Measurements from ENCODE around the gene RTP5.
A peak's percentile ranks its signal among the peaks of the same experiment; 100 is the strongest.
"Not testable (repeated sequence)": the region's sequence is repeated elsewhere in the genome, so short reads cannot be mapped to it uniquely, and the experiment has no call there.

RTP5 gene

DNA sequence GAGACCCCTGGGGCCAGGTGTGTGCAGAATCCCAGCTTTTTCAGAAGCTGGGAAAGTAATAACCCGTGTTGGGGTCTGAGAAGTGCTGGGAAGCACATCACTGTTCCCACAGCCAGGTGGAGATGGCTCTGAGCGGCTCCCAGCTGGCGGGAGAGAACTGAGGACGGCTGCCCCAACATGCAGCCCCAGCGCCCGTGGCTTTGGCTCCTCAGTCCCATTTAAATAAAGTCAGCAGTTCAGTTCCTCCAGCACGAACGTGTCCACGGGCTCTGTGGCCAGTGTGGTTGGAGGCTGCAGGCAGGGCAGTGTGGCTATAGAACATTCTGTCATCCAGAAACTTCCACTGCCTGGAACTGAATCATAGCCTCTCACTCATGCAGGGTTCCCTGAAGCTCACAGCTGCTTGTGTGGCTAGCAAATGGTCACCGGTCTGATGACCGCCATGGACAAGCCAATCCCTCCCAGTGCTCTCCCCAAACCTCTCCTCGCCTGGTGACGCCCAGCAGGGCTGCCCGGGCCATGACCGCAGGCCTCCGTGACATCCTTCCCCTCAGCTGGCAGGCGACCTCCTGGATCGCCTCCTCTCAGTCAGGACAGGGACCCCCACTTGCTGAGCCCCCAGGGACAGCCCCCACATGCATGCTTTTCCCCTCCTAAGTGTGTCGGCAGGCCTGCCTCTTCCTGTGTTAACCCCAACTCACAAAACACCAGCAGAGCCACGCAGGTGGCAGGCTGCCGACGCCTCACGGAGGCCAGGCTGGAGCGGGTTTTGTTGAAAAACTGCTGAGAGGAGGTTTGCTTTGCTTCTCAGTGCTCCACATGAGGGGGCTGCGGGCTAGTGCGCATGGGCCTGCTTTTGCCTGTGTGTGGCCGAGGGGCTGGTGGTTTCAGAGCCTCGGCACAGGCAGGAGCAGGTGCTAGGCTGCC is 1.3 kb downstream of the RTP5 start:
- no peak for DNase-seq

DNA sequence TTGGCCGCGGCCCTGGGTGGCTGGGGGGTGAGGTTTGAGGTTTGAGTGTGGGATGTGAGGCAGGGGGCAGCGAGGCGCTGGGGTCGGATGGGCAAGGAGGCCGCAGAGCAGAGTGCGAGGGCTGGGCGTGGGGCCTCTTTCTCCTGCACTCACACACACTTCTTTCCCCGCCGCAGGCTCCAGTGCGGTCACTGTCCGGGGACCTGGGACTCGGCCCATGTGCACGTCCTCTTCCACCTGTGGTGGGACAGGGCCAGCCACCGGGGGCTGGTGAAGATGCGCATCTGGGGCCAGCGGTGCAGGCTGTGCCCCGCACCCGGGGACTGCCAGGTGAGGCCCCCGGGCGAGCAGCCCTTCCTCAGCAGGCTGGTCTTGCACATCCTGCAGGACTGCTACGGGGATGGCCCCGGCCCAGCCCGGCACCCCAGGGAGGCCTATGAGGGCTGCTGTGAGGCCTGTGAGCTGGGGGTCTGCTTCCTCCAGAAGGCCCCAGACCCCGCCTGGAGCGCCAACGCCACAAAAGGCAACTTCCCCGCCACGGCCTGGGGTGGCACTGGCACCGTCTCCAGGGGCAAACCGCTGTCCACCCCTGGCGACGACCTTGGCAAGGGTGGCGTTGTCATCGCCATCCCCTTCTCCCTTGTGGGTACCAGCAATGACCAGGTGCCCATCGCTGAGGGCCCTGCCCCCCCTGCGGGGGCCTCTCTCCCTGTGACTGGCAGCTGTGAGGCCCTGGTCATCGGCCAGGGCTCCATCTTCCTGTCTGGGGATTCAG is 2.2 kb downstream of the RTP5 start:
- DNase-seq: no peak

DNA sequence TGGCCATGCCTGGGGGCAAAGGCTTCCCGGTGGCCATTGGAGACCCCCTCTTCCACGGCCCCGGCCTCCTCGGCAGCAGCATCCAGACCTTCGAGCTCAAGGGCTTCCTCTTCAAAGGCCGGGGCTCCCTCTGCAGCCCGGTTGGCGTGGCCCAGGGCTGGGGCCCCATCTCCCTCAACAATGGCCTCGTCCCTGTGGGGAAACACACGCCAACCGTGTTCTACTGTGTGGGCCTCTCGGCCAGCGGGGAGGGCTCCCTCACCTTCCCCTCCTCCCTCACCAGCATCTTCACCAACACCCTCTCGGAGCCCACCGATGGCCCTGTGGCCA is 2.7 kb downstream of the RTP5 start:
- no peak for DNase-seq

DNA sequence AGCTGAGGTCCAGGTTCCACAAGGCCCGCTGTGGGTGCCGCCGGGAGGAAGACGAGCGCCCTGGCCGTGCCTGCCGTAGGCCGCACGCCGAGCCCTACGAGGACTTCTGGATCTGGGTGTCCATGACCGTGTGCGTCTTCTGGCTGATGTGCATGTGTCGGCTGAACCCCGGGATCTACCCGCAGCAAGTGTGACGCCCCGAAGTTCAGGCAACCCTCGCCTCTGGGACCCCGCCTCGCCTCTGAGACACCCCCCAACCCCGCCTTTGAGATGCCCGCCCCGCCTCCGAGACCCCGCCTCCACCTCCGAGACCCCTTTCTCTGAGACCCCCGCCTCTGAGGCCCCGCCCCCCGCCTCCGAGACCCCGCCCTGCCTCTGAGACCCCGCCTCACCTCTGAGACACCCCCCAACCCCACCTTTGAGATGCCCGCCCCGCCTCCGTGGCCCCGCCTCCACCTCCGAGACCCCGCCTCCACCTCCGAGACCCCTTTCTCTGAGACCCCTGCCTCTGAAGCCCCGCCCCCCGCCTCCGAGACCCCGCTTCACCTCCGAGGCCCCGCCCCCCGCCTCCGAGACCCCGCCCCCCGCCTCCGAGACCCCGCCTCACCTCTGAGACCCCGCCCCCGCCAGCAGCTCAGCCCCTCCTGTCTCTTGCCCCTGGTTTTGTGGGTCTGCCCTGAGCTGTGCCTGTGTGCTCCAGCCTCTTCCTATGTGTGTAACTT is 3.7 kb downstream of the RTP5 start:
- DNase-seq: no peak

DNA sequence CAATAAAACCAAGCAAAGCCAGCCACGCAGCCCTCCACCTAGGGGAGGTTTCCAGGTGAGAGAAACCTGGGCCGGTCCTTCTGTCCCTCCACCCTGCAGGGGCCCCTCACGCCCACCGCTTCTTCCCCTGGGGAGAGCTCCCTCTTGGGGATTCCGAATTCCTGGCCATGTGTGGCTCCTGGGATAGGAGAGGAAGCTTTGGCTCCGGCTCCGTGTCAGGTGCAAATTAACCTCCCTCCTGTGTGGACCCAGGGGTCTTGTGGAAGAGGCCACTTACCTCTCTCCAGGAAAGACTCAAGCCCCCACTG is 4.2 kb downstream of the RTP5 start:
- DNase-seq: no peak

DNA sequence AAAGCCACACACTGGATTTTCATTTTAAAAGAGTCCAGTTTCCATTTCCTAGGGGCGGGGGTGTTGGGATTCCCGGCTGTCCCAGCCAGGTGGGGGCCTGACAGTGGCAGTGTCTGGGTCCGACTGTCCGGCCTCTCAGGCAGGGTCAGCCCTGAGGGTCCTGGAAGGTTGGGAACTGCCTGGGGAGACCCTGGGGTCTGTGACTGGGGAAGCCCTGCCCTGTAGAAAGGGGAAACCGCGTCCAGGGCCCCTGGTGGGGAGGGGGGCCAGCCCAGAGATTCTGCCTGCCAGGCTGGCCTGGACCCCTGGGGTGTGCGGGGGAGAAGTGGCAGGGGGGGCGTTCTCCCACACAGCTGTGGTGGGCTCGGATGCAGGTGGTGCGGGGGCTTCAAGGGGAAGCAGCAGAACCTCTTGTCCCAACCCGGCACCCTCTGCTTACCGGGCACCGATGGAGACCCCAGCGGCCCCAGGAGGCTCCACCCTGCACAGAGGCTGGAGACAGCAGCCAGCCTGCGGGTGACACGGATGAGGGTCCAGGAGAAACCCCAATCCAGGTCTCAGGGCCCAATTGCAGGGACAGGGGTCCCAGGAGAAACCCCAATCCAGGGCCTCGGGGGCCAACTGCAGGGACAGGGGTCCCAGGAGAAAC is 4.9 kb downstream of the RTP5 start:
- DNase-seq: no peak

DNA sequence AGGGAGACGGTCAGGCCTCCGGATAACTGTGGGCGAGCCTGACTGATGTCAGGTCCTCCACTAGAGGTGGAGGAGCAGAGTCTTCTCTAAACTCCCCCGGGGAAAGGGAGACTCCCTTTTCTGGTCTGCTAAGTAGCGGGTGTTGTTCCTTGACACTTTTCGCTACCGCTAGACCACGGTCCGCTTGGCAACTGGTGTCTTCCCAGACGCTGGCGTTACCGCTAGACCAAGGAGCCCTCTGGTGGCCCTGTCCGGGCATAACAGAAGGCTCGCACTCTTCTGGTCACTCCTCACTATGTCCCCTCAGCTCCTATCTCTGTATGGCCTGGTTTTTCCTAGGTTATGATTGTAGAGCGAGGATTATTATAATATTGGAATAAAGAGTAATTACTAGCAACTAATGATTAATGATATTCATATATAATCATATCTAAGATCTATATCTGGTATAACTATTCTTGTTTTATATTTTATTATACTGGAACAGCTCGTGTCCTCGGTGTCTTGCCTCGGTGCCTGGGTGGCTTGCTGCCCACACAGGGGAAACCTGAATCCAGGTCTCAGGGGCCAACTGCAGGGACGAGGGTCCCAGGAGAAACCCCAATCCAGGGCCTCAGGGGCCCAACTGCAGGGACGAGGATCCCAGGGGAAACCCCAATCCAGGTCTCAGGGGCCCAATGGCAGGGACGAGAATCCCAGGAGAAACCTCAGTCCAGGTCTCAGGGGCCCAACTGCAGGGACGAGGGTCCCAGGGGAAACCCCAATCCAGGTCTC is 6.4 kb downstream of the RTP5 start:
- DNase-seq: not testable (repeated sequence)

DNA sequence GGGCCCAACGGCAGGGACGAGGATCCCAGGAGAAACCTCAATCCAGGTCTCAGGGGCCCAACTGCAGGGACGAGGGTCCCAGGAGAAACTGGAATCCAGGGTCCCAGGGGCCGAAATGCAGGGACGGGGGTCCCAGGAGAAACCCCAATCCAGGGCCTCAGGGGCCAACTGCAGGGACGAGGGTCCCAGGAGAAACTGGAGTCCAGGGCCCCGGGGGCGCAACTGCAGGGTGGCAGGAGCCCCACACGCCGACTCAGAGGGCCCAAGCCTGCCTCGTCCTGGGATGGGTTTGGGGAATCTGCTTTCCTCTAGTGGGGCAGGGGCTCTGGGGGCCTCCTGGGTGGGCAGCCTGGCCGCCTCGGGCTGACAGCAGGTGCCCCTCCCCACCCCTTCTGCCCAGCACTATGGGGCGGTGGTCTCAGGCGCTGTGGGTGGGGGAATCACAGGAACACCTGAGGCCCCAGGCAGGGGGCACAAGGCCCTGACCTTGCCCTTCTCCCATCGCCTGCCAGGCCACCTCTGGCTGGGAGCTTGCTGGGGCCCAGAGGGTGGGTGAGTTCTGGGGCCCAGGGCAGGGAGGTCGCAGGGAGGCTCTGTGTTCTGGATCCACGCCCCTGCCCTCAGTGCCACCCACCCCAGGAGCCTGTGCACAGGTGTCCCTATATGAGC is 7.1 kb downstream of the RTP5 start:
- no peak for DNase-seq

DNA sequence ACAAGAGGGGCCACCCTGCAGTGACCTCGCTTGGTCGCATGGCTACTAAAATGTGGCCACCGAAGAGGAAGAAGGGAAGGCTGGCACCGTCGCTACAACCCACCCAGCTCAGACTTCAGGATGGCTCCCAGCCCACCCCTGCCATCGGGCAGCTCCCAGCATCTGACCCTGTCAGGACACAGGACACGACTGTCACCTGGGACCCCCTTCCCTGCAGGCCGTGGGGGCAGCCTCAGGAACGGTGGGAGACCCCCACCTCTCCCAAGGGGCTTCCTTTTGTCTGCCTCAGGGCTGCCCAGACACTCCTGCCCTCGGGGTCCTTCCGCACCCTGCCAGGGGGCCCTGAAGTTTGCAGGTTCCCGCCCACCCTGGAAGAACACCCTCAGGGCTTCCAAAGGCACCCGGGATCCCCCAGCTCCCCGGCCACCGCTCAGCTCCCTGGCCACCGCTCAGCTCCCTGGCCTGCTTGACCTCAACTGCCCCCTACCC is 7.7 kb downstream of the RTP5 start:
- DNase-seq: no peak

DNA sequence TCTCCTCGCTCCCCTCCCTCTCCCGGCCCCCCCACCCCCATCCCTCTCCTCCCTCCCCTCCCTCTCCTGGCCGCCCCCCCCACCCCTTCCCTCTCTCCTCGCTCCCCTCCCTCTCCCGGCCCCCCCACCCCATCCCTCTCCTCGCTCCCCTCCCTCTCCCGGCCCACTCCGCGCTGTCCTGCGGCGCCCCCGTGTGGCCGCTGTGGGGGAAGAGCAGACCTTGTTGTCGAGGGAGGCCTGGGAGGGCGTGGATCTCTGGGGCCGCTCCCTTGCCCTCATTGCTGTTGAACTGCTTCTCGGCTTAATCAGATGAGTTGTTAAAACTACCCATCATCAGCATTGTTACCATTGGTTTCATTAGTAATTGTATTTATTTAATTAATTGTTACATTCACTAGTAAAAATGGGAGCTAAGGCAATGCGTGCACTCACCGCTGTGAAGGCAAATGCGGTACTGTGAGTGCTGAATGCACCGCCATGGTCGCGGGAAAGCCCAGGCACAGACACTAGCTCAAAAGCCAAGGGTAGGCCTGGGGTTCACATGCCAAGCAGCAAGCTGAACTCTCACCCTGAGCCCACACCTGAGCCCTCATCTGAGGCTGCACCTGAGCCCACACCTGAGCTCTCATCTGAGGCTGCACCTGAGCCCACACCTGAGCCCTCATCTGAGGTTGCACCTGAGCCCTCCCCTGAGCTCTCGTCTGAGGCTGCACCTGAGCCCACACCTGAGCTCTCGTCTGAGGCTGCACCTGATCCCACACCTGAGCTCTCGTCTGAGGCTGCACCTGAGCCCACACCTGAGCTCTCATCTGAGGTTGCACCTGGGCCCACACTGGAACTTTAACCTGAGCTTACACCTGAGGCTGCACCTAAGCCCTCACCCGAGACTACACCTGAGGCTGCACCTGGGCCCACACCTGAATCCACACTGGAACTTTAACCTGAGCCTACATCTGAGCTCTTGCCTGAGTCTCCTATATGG is 8.8 kb downstream of the RTP5 start:
- DNase-seq: no peak

DNA sequence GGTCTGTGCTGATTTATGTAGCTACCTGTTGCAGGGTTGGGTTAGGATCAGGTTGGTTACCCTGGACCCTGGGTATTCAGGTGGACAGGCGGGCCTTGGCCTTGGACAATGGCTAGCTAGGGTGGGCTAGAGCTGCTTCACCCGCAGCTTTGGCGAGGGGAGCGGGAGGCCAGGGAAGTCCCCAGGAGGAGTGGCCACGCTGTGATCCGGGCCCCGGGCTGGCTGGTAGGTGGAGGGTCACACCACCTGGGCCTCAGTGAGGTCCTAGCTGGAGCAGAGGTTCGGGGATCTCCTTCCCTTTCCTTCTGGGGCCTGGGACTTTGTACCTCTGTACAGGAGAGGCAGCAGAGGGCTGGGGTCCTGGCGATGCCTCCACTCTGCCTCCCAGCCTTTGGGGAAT is 9.8 kb downstream of the RTP5 start:
- DNase-seq: no peak

DNA sequence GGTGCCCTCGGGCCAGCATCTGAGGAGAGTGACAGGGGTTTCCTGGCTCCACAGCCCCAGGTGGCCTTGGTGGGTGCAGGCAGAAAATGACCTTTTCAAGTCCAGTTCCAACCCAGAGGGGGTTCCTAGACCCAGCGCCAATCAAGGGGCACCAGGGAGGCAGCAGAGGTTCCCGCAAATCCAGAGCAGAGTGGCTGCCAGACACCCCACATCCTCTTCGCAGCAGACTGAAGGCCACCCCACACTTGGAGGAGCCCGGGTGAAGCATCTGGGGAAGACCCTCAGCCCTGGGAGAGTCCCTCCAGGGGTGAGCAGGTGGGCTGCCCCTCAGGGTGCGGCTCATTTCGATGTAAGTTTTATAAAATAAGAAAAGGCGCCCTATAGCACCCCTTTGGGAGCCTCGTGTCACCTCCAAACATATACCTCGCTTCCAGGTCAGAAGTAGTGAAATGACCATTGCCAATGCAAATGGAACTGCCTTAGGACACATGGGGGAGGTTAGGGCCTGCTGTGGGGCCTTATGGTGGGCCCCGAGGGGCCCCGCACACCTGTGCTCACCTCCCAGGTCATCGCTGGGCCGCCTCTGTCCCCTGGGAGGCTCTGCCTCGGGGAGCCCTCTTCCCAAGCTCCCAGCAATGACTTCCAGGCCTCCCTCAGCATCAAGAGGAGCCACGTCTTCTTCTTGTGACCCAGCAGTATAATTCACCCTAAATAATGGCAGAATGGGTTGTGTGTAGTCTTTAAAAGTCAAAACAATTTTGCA is 11.0 kb downstream of the RTP5 start:
- no peak for DNase-seq

DNA sequence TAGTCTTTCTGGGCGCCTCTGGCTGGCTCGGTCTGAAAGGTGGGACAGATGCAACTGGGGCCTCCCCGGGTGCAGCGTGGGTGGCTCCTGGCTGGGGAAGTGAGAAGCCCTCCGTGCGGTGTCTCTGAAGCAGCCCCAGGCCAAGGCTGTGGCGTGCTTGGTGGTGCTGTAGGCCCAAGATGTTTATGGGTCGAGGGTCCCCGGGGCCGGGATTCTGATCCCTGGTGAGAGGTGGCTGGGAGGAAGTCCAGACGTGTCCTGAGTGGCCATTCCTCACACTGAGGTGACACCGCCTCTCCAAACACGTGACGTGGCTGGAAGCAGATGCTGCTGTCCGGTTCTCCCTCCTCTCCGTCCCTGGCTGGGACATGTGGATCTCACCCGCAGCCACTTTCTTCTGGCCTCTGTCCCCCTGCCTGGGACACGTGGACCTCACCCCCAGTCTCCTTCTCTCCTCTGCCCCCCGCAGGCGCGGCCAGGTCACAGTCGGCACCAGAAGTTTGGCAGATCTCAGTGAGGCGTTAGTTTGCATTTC is 12.6 kb downstream of the RTP5 start:
- DNase-seq: peak; percentile 72

DNA sequence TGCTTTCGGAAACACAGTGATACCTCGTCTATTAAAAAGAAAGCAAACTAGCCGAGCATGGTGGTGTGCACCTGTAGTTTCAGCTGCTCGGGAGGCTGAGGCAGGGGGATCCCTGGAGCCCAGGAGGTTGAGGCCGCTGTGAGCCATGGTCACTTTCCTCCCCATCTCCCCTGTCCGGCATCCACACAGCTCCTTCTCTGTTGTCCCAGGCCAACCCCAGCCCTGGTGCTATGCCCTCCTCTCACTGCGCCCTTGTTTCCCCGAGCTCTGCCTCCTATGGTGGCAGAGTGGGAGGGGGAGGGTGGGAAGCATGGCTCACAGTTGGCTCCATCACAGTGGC is 15.4 kb downstream of the RTP5 start:
- DNase-seq: no peak

DNA sequence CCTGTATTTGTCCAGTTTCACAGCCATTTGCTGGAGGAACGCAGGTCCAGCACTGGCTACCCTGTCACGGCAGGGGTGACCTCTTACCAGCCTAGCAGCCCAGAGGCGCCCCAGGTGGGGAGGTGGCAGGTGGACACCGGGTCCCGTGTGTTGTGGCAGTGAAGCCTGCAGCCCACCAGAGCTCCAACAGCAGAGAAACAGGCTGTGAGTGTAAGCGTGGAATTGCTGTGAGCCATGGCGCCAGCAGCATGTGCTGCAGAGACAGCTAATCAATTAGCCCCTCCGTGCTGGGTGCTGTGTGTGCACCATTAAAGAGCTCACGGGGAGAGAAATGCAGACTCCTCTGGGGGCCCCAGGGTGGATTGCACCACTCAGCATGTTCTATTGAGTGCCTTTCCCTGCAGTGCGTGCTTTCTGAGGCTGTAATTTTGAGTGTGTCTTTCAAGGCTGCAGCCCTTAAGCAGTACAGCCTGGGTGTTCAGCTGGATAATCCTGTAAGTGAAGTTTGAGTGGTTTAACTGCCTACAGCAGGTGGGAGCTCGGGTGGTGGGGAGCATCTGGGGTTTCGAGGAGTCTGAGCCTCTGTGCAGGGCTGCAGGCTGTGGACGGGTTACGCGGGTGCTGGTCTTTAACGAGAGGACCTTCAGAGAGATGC is 15.9 kb downstream of the RTP5 start:
- no peak for DNase-seq

DNA sequence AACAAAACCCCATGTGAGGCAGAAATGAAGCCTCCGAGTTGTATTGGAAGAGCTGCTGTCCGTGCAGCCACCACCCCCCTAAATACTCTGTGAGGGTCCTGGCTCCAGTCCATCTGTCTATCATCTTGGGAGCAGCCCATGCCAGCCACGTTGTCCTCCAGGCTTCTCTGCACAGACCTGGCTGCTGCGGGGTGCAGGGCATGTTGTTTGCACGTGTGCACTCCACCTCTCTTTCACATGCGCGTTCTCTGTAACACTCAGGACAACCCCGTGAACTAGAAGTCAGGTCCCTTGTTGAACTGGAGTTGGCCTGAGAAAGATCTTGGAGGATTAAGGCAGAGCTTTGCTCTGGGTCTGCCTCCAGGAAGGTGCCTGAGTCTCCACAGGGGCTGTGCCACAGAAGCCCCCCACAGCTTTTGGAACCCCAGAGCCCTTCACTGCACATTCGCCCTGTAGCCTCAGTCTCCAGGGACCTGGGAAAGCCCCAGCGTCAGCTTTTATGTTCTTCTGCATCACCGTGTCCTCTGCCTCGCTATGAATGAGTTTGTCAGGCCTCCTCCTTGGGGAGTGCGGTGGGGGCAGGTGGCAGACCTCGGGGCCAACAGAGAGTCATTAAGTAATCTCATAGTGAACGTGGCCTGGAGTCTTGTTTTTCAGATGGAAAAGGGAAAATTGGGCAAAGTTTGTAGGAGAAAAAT is 16.6 kb downstream of the RTP5 start:
- no peak for DNase-seq

DNA sequence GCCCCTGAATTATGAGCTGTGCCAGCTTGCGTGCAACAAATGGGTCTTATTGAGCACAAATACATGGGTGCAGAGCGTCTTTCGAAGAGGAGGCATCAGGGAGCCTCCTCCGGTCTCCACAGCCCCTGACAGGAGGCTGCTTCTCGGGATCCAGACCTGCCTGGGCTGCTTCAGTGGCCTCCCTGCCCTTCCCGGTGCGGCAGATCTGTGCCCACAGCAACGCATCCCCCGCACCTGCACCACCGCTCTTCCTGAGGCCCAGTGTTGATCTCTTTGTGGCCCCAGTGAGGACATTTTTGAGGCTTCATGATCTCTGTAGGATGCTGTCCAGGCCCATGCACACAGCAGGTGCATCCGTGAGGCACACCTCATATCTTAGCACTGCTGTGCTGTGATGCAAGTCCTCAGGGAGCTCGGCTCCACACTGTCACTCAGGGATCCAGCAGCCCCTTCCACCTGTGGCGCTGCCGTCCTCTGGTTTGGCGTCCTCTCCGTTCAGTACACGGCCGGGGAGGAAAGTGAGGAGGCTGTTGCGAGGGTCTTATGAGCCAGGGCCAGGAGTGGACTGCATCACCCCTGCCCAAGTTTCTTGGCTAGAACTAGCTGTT is 17.4 kb downstream of the RTP5 start:
- DNase-seq: no peak
